SK-N-SH (cell line): ENCODE data around the gene POLR3GL. TPM values are rescaled to one million over a fixed set of nuclear protein-coding genes. Genes with fewer than 3 reads are reported as not detected.

Experiments used
- CTCF ChIA-PET: fragments of 300-600, 350-600 bp; formaldehyde crosslinking; extraction: SDS; loops from one replicate; lab custom pipeline; 2021; lab: Yijun Ruan, JAX
- POLR2A ChIA-PET: fragments of 350-600 bp; sonication (Branson Sonifier 250); formaldehyde crosslinking; extraction: SDS; loops from one replicate; lab custom pipeline; 2020; ENCODE audit warnings: antibody characterized with exemption, inconsistent platforms; lab: Yijun Ruan, JAX
- DNase-seq: peaks from one replicate; pipeline ENCODE4 v3.0.0; 2012
- H2AFZ ChIP-seq: fragments of 200-600 bp; sonication (generic); 2 replicates; pipeline ENCODE4 v1.8.1; 2016; ENCODE audit warnings: antibody characterized with exemption, mild to moderate bottlenecking, low read depth
- H3F3A ChIP-seq: fragments of 200-600 bp; sonication (generic); replicated peaks from 2 replicates; pipeline ENCODE3; 2016; ENCODE audit warnings: antibody characterized with exemption, mild to moderate bottlenecking; ENCODE audit not compliant: insufficient read depth
- H3K27ac ChIP-seq, 2 experiments: fragments of 200-500 bp in 1 of 2; fragments of 200-600 bp in 1 of 2; sonication (Bioruptor generic) in 1 of 2; sonication (generic), shearing (Covaris generic) in 1 of 2; 2 replicates each; pipeline versions ENCODE4 v1.5.1 to v1.6.1; 2014 to 2016; ENCODE audit warnings: low read depth in 2 of 2, inconsistent platforms in 1 of 2, low read length in 1 of 2, mild to moderate bottlenecking in 1 of 2, mixed read lengths in 1 of 2
- H3K27me3 ChIP-seq: fragments of 200-600 bp; sonication (generic), shearing (Covaris generic); 2 replicates; pipeline ENCODE4 v1.6.1; 2016; ENCODE audit warnings: mixed run types; ENCODE audit not compliant: insufficient read depth
- H3K36me3 ChIP-seq, 2 experiments: fragments of 200-500 bp in 1 of 2; fragments of 200-600 bp in 1 of 2; sonication (Bioruptor generic) in 1 of 2; sonication (generic) in 1 of 2; replicated peaks in 1 of 2; 2 replicates each; pipeline versions ENCODE3 to v1.5.1; 2014 to 2016; ENCODE audit warnings: low read length in 1 of 2, mild to moderate bottlenecking in 1 of 2; ENCODE audit not compliant: insufficient read depth in 2 of 2, control insufficient read depth in 1 of 2
- H3K4me1 ChIP-seq, 2 experiments: fragments of 200-500 bp in 1 of 2; fragments of 200-600 bp in 1 of 2; sonication (Bioruptor generic) in 1 of 2; sonication (generic), shearing (Covaris generic) in 1 of 2; 2 replicates each; pipeline versions ENCODE4 v1.5.1 to v1.6.1; 2014 to 2016; ENCODE audit warnings: low read depth in 1 of 2, low read length in 1 of 2, mixed run types in 1 of 2; ENCODE audit not compliant: insufficient read depth in 2 of 2, control insufficient read depth in 1 of 2
- H3K4me2 ChIP-seq: fragments of 200-600 bp; sonication (generic), shearing (Covaris generic); 2 replicates; pipeline ENCODE4 v1.6.1; 2017; ENCODE audit warnings: mixed run types
- H3K4me3 ChIP-seq, 2 experiments: fragments of 200-500 bp in 1 of 2; fragments of 200-600 bp in 1 of 2; sonication (Bioruptor generic) in 1 of 2; sonication (generic), shearing (Covaris generic) in 1 of 2; 2 replicates each; pipeline versions ENCODE4 v1.5.1 to v1.8.1; 2014 to 2016; ENCODE audit warnings: low read depth in 2 of 2, inconsistent platforms in 1 of 2, low read length in 1 of 2, mild to moderate bottlenecking in 1 of 2, mixed read lengths in 1 of 2, moderate library complexity in 1 of 2
- H3K79me2 ChIP-seq: fragments of 200-600 bp; sonication (generic); 2 replicates; pipeline ENCODE4 v1.8.1; 2017; ENCODE audit warnings: mild to moderate bottlenecking; ENCODE audit not compliant: insufficient read depth
- H3K9ac ChIP-seq: fragments of 200-600 bp; sonication (generic); 2 replicates; pipeline ENCODE4 v1.6.1; 2017; ENCODE audit warnings: mixed run types
- H3K9me2 ChIP-seq: fragments of 200-600 bp; sonication (generic); 2 replicates; pipeline ENCODE4 v1.6.1; 2017; ENCODE audit warnings: mixed run types
- H3K9me3 ChIP-seq: fragments of 200-600 bp; sonication (generic); 2 replicates; pipeline ENCODE4 v1.6.1; 2017; ENCODE audit warnings: mixed run types, mild to moderate bottlenecking, moderate library complexity
- H4K20me1 ChIP-seq: fragments of 200-600 bp; sonication (generic); 2 replicates; pipeline ENCODE4 v1.6.1; 2017; ENCODE audit warnings: mild to moderate bottlenecking, mixed run types; ENCODE audit not compliant: insufficient read depth
- ELF1 ChIP-seq: IDR thresholded peaks from 2 replicates; pipeline ENCODE4 v1.4.0; 2012
- EP300 ChIP-seq, 2 experiments: IDR thresholded peaks; 2 replicates each; pipeline versions ENCODE4 v1.4.0 to v1.6.1; 2012; ENCODE audit warnings: borderline replicate concordance in 1 of 2, low read depth in 1 of 2, low read length in 1 of 2
- EZH2phosphoT487 ChIP-seq: fragments of 200-600 bp; sonication (generic); IDR thresholded peaks from 2 replicates; pipeline ENCODE4 v1.6.1; 2017; ENCODE audit warnings: low read depth, mixed run types, mild to moderate bottlenecking, antibody characterized with exemption, moderate library complexity, borderline replicate concordance
- FOSL2 ChIP-seq: IDR thresholded peaks from 2 replicates; pipeline ENCODE4 v1.4.0; 2012; ENCODE audit warnings: low read depth, mild to moderate bottlenecking, moderate library complexity, borderline replicate concordance
- FOXJ3 ChIP-seq: sonication (generic); formaldehyde crosslinking; IDR thresholded peaks from 2 replicates; pipeline ENCODE4 v1.5.1; 2020; ENCODE audit warnings: mild to moderate bottlenecking, missing genetic modification reagents
- FOXM1 ChIP-seq: IDR thresholded peaks from 2 replicates; pipeline ENCODE4 v1.4.0; 2012; ENCODE audit warnings: low read depth, mild to moderate bottlenecking
- GABPA ChIP-seq: IDR thresholded peaks from 2 replicates; pipeline ENCODE4 v1.4.0; 2012; ENCODE audit warnings: low read depth, mild to moderate bottlenecking
- JUND ChIP-seq: IDR thresholded peaks from 2 replicates; pipeline ENCODE4 v1.4.0; 2012
- NFIC ChIP-seq: IDR thresholded peaks from 2 replicates; pipeline ENCODE4 v1.4.0; 2012; ENCODE audit warnings: borderline replicate concordance
- RAD21 ChIP-seq: IDR thresholded peaks from 2 replicates; pipeline ENCODE4 v1.6.1; 2012; ENCODE audit warnings: mild to moderate bottlenecking, low read length
- RCOR1 ChIP-seq: fragments of 150-350 bp; IDR thresholded peaks from 2 replicates; pipeline ENCODE4 v1.6.1; 2017; ENCODE audit warnings: antibody characterized with exemption, low read length
- RFX5 ChIP-seq: IDR thresholded peaks from 2 replicates; pipeline ENCODE4 v1.6.1; 2012; ENCODE audit warnings: mild to moderate bottlenecking, improper control_type of control experiment, low read length
- SIN3A ChIP-seq: IDR thresholded peaks from 2 replicates; pipeline ENCODE4 v1.6.1; 2012; ENCODE audit warnings: low read depth, mild to moderate bottlenecking, low read length, moderate library complexity, borderline replicate concordance
- SMC3 ChIP-seq: IDR thresholded peaks from 2 replicates; pipeline ENCODE4 v1.6.1; 2012; ENCODE audit warnings: low read depth, low read length, improper control_type of control experiment
- TAF1 ChIP-seq: IDR thresholded peaks from 2 replicates; pipeline ENCODE4 v1.6.1; 2012; ENCODE audit warnings: low read depth, mild to moderate bottlenecking, low read length, moderate library complexity, borderline replicate concordance
- TCF12 ChIP-seq: IDR thresholded peaks from 2 replicates; pipeline ENCODE4 v1.4.0; 2012
- ZBTB33 ChIP-seq: IDR thresholded peaks from 2 replicates; pipeline ENCODE4 v1.4.0; 2012; ENCODE audit warnings: low read depth, borderline replicate concordance
- WGBS: methylation state at CpG from one replicate; pipeline ENCODE4 v1.1.6; 2017; ENCODE audit warnings: low lambda C conversion rate; 5-methylcytosine and 5-hydroxymethylcytosine counted together
- polyA plus RNA-seq, 3 experiments: library from polyadenylated mRNA; depleted of rRNA; stranded (reverse); fragments of >200 nt; gene quantifications; 2 replicates each; pipeline ENCODE4 v1.2.3, GENCODE V29; 2012
- TF ChIP-seq, protein P1 (sequence below): IDR thresholded peaks from 2 replicates; pipeline ENCODE4 v1.6.1; 2012; ENCODE audit warnings: mild to moderate bottlenecking, low read depth, low read length, moderate library complexity
- TF ChIP-seq, protein P2 (sequence below): fragments of 150-350 bp; IDR thresholded peaks from 2 replicates; pipeline ENCODE4 v1.6.1; 2016; ENCODE audit warnings: mild to moderate bottlenecking, low read depth, low read length
- TF ChIP-seq, protein P3 (sequence below): IDR thresholded peaks from 2 replicates; pipeline ENCODE4 v1.4.0; 2012; ENCODE audit warnings: low read depth

The POLR3GL gene
- polyA plus RNA-seq, 1 of the 3 experiments (the other 2 are of a cell fraction), result 15.8 TPM

- TF ChIP-seq FOXJ3 (CRISPR knock-in tag) (no peak), JUND (no peak), FOSL2 (no peak), TAF1 (peak; percentile 69), FOXM1 (no peak), NFIC (no peak), SMC3 (no peak), RCOR1 (no peak), EP300 (IDR thresholded peaks at IDR 0.05; ENCODE audit: borderline replicate concordance in 1 of 2, low read depth in 1 of 2, low read length in 1 of 2) (no peak)
- TF ChIP-seq, protein P1, sequence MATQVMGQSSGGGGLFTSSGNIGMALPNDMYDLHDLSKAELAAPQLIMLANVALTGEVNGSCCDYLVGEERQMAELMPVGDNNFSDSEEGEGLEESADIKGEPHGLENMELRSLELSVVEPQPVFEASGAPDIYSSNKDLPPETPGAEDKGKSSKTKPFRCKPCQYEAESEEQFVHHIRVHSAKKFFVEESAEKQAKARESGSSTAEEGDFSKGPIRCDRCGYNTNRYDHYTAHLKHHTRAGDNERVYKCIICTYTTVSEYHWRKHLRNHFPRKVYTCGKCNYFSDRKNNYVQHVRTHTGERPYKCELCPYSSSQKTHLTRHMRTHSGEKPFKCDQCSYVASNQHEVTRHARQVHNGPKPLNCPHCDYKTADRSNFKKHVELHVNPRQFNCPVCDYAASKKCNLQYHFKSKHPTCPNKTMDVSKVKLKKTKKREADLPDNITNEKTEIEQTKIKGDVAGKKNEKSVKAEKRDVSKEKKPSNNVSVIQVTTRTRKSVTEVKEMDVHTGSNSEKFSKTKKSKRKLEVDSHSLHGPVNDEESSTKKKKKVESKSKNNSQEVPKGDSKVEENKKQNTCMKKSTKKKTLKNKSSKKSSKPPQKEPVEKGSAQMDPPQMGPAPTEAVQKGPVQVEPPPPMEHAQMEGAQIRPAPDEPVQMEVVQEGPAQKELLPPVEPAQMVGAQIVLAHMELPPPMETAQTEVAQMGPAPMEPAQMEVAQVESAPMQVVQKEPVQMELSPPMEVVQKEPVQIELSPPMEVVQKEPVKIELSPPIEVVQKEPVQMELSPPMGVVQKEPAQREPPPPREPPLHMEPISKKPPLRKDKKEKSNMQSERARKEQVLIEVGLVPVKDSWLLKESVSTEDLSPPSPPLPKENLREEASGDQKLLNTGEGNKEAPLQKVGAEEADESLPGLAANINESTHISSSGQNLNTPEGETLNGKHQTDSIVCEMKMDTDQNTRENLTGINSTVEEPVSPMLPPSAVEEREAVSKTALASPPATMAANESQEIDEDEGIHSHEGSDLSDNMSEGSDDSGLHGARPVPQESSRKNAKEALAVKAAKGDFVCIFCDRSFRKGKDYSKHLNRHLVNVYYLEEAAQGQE, result no peak
These were observed at the start of gene POLR3GL, which contains the start of gene ANKRD34A (continued) for GRCh38 chr1:145964328-145965118.

DNA sequence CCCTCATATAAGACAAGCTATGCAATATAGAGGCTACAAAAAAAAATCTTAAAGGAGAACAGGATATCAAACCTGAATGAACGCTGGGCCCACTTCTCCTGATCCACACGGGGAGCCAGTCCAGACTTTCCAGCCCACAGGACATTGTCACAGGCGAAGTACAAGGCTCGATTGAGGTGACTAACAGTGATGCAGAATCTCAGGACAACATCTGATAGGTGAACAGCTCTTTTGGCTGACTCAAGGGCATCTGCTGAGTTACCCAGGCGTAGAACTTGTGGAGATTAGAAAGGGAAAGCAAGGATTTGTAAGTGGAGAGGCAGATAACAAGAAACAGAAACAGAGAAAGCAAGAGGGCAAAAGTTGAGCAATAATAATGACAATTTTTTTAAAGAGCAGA, 47.7 kb upstream of the POLR3GL start:
- Histone ChIP-seq H3K9me3 (no peaks in the 10 kb centered on the region), H3K27me3 (no peaks in the 10 kb centered on the region), H3K79me2 (peaks cover 19% of the 10 kb centered on the region; the same call in 1 of the 2 replicates), H3K4me3 (no peak overlapping the region), H3K4me2 (peak overlapping the region; percentile 91; the same call in 1 of the 2 replicates), H2AFZ (no peak overlapping the region), H3K9ac (no peak overlapping the region), H3K4me1 (peaks cover 0 to 18% of the 10 kb centered on the region in 2 experiments; a peak in 2 of 4 replicates), H3F3A (peaks cover 20% of the 10 kb centered on the region)
- no peak for DNase-seq
- CTCF ChIA-PET, result interaction anchor here (1.6 to 16.4 kb wide), 3 partner anchors 10 to 72 kb away, joined by 7 to 281 read pairs (median 8); partner anchors contain the start of genes NUDT17 and RBM8A
- TF ChIP-seq RAD21 (no peak), SIN3A (no peak), TCF12 (no peak), JUND (no peak), ELF1 (no peak), EZH2phosphoT487 (no peak), RFX5 (no peak), GABPA (no peak), FOXM1 (no peak), FOSL2 (no peak), EP300 (IDR thresholded peaks at IDR 0.05; ENCODE audit: borderline replicate concordance in 1 of 2, low read depth in 1 of 2, low read length in 1 of 2) (no peak), ZBTB33 (no peak)
- TF ChIP-seq, protein P2, sequence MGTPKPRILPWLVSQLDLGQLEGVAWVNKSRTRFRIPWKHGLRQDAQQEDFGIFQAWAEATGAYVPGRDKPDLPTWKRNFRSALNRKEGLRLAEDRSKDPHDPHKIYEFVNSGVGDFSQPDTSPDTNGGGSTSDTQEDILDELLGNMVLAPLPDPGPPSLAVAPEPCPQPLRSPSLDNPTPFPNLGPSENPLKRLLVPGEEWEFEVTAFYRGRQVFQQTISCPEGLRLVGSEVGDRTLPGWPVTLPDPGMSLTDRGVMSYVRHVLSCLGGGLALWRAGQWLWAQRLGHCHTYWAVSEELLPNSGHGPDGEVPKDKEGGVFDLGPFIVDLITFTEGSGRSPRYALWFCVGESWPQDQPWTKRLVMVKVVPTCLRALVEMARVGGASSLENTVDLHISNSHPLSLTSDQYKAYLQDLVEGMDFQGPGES, result no peak
- TF ChIP-seq, protein P3, sequence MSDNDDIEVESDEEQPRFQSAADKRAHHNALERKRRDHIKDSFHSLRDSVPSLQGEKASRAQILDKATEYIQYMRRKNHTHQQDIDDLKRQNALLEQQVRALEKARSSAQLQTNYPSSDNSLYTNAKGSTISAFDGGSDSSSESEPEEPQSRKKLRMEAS, result no peak
- TF ChIP-seq, all 33 proteins: peak for 0
- Histone ChIP-seq H4K20me1 (no peaks in the 10 kb centered on the region), H3K36me3 (peaks cover 25 to 28% of the 10 kb centered on the region in 2 experiments), H3K9me2 (no peaks in the 10 kb centered on the region), H3K27ac (no peak overlapping the region)
- POLR2A ChIA-PET, result no interaction called here
- WGBS, result 56% methylated on average over 5 of the region's 5 CpGs
